HepG2 (cell line): ENCODE data around the gene OST4.

Experiments
- MZF1 ChIP-seq: sonication (generic); formaldehyde crosslinking; IDR thresholded peaks from 2 replicates; pipeline ENCODE4 v1.8.1; 2023; ENCODE audit warnings: mild to moderate bottlenecking, missing genetic modification reagents, borderline replicate concordance
- RAD21 ChIP-seq: fragments of 450-650 bp; formaldehyde crosslinking; IDR thresholded peaks from 2 replicates; pipeline ENCODE4 v1.5.0; 2020; ENCODE audit warnings: mild to moderate bottlenecking
- SMARCC2 ChIP-seq: fragments of 450-650 bp; IDR thresholded peaks from 2 replicates; pipeline ENCODE4 v1.6.1; 2017; ENCODE audit warnings: antibody characterized with exemption, mild to moderate bottlenecking
- SRF ChIP-seq: IDR thresholded peaks from 2 replicates; pipeline ENCODE4 v1.6.1; 2011; ENCODE audit warnings: mild to moderate bottlenecking, low read depth, low read length, moderate library complexity
- TARDBP ChIP-seq: sonication (generic); formaldehyde crosslinking; IDR thresholded peaks from 2 replicates; pipeline ENCODE4 v1.8.0; 2022; ENCODE audit warnings: mild to moderate bottlenecking, missing genetic modification reagents
- ZNF296 ChIP-seq: sonication (generic); formaldehyde crosslinking; conservative IDR thresholded peaks from 2 replicates; pipeline ENCODE4 v1.5.0; 2020; ENCODE audit warnings: mild to moderate bottlenecking, missing genetic modification reagents
- ZNF777 ChIP-seq: sonication (generic); formaldehyde crosslinking; IDR thresholded peaks from 2 replicates; pipeline ENCODE4 v1.4.0; 2020; ENCODE audit warnings: missing genetic modification reagents

- TF ChIP-seq MZF1 (no peak), SMARCC2 (no peak), TARDBP (CRISPR knock-in tag) (no peak), ZNF296 (CRISPR knock-in tag) (no peak), SRF (no peak), ZNF777 (CRISPR knock-in tag) (no peak), RAD21 (no peak)
These were observed 13.7 kb upstream of the OST4 start for GRCh38 chr2:27085062-27085672.
